Trophoblast cell (in vitro differentiated cells and primary cell): ENCODE data around the gene GDPD5.

Experiments
- DNase-seq, 2 donors: peaks; one replicate each; pipeline ENCODE4 v3.0.0-alpha.2; 2016
- H2AFZ ChIP-seq: 2 replicates; pipeline ENCODE4 v1.6.1; 2013; ENCODE audit warnings: low read length, moderate library complexity, mild to moderate bottlenecking; ENCODE audit not compliant: insufficient read depth, poor library complexity
- H2AK5ac ChIP-seq: 2 replicates; pipeline ENCODE4 v1.6.1; 2013; ENCODE audit warnings: mild to moderate bottlenecking, low read length
- H2BK120ac ChIP-seq: 2 replicates; pipeline ENCODE4 v1.6.1; 2013; ENCODE audit warnings: low read length, mild to moderate bottlenecking, moderate library complexity; ENCODE audit not compliant: insufficient read depth, poor library complexity
- H2BK12ac ChIP-seq: 2 replicates; pipeline ENCODE4 v1.6.1; 2013; ENCODE audit warnings: mild to moderate bottlenecking, low read length, moderate library complexity
- H2BK5ac ChIP-seq: 2 replicates; pipeline ENCODE4 v1.6.1; 2013; ENCODE audit warnings: low read length, low read depth, moderate library complexity, mild to moderate bottlenecking; ENCODE audit not compliant: poor library complexity
- H3K14ac ChIP-seq: 2 replicates; pipeline ENCODE4 v1.6.1; 2013; ENCODE audit warnings: mild to moderate bottlenecking, low read length
- H3K18ac ChIP-seq: 2 replicates; pipeline ENCODE4 v1.6.1; 2013; ENCODE audit warnings: mild to moderate bottlenecking, low read length
- H3K23ac ChIP-seq: 2 replicates; pipeline ENCODE4 v1.6.1; 2013; ENCODE audit warnings: low read length
- H3K27ac ChIP-seq: 2 replicates; pipeline ENCODE4 v1.5.1; 2013; ENCODE audit warnings: low read depth, mild to moderate bottlenecking, inconsistent platforms, low read length, moderate library complexity
- H3K27me3 ChIP-seq: 2 replicates; pipeline ENCODE4 v1.6.1; 2013; ENCODE audit warnings: inconsistent platforms, mild to moderate bottlenecking, low read length, moderate library complexity; ENCODE audit not compliant: insufficient read depth
- H3K36me3 ChIP-seq, 2 experiments: 1 replicate in 1 of 2; 2 replicates in 1 of 2; pipeline ENCODE4 v1.6.1; 2013; ENCODE audit warnings: low read length in 2 of 2, mild to moderate bottlenecking in 2 of 2, moderate library complexity in 1 of 2; ENCODE audit not compliant: insufficient read depth in 2 of 2, control insufficient read depth in 1 of 2
- H3K4ac ChIP-seq: 2 replicates; pipeline ENCODE4 v1.6.1; 2013; ENCODE audit warnings: low read depth, mild to moderate bottlenecking, low read length, moderate library complexity
- H3K4me1 ChIP-seq, 2 experiments: 1 replicate in 1 of 2; 2 replicates in 1 of 2; pipeline ENCODE4 v1.6.1; 2013; ENCODE audit warnings: low read length in 2 of 2, mild to moderate bottlenecking in 2 of 2, moderate library complexity in 1 of 2; ENCODE audit not compliant: insufficient read depth in 2 of 2, control insufficient read depth in 1 of 2
- H3K4me2 ChIP-seq: 2 replicates; pipeline ENCODE4 v1.6.1; 2013; ENCODE audit warnings: inconsistent platforms, mild to moderate bottlenecking, low read length, moderate library complexity
- H3K4me3 ChIP-seq: 2 replicates; pipeline ENCODE4 v1.5.1; 2013; ENCODE audit warnings: mild to moderate bottlenecking, low read depth, low read length, inconsistent platforms
- H3K79me1 ChIP-seq: one replicate; pipeline ENCODE4 v1.6.1; 2013; ENCODE audit warnings: low read length
- H3K79me2 ChIP-seq: 2 replicates; pipeline ENCODE4 v1.6.1; 2013; ENCODE audit warnings: low read length, mild to moderate bottlenecking; ENCODE audit not compliant: control insufficient read depth, insufficient read depth, poor library complexity
- H3K9ac ChIP-seq: 2 replicates; pipeline ENCODE4 v1.6.1; 2013; ENCODE audit warnings: mild to moderate bottlenecking, low read length
- H3K9me3 ChIP-seq: 2 replicates; pipeline ENCODE4 v1.6.1; 2013; ENCODE audit warnings: low read depth, mild to moderate bottlenecking, control low read depth, inconsistent platforms, low read length; ENCODE audit not compliant: insufficient read depth
- H4K12ac ChIP-seq: 2 replicates; pipeline ENCODE4 v1.6.1; 2013; ENCODE audit warnings: low read depth, mild to moderate bottlenecking, low read length, moderate library complexity
- H4K8ac ChIP-seq: 2 replicates; pipeline ENCODE4 v1.6.1; 2013; ENCODE audit warnings: low read depth, mild to moderate bottlenecking, low read length, moderate library complexity
- H4K91ac ChIP-seq: one replicate; pipeline ENCODE4 v1.6.1; 2013; ENCODE audit warnings: low read depth, mild to moderate bottlenecking, low read length, moderate library complexity
- WGBS: extraction: QIAGEN DNeasy Blood & Tissue Kit; methylation state at CpG from one replicate; pipeline ENCODE4 v1.1.7; 2013; ENCODE audit warnings: missing lambda C conversion rate; ENCODE audit not compliant: insufficient read length, insufficient coverage; ENCODE audit errors: extremely low coverage; 5-methylcytosine and 5-hydroxymethylcytosine counted together

The GDPD5 gene

DNA sequence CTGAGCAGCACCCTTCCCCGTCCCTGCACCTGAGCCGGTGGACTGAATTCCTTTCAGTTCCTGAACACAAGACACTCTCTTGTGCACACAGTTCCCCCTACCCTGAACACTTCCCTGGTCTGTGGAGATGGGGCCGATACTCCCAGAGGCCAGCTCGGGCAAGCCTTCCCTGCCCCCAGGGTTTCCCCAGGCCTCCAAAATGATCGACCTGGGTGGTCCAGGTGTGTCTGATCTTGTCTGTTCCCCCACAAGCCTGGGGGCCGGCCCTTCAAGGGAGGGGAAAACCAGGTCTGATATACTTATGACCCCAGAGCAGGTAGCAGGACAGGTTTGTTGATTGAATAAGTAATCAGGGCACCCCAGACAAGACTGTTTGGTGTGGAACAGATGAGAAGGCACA, 52.1 kb downstream of the GDPD5 start:
- no peak overlapping the region for H2BK5ac ChIP-seq
- peaks cover 10% of the 10 kb centered on the region in 2 experiments for H3K4me1 ChIP-seq
- no CpG with 5 or more reads among the region's 6 CpGs for WGBS
- no peak for DNase-seq
- H3K23ac ChIP-seq = no peak overlapping the region
- no peak overlapping the region for H3K4ac ChIP-seq
- no peak overlapping the region for H4K91ac ChIP-seq
- no peak overlapping the region for H3K4me3 ChIP-seq
- H3K36me3 ChIP-seq = no peaks in the 10 kb centered on the region
- no peak overlapping the region for H2AFZ ChIP-seq
- no peaks in the 10 kb centered on the region for H3K27me3 ChIP-seq
- no peak overlapping the region for H3K14ac ChIP-seq
- H2BK120ac ChIP-seq = no peak overlapping the region
- H2AK5ac ChIP-seq = no peak overlapping the region
- H4K12ac ChIP-seq = no peak overlapping the region
- no peak overlapping the region for H3K27ac ChIP-seq
- no peaks in the 10 kb centered on the region for H3K9me3 ChIP-seq
- H4K8ac ChIP-seq = no peak overlapping the region
- no peak overlapping the region for H3K4me2 ChIP-seq
- no peak overlapping the region for H3K9ac ChIP-seq
- H3K79me1 ChIP-seq = peaks cover 3% of the 10 kb centered on the region
- H3K18ac ChIP-seq = no peak overlapping the region
- H3K79me2 ChIP-seq = no peaks in the 10 kb centered on the region
- no peak overlapping the region for H2BK12ac ChIP-seq

DNA sequence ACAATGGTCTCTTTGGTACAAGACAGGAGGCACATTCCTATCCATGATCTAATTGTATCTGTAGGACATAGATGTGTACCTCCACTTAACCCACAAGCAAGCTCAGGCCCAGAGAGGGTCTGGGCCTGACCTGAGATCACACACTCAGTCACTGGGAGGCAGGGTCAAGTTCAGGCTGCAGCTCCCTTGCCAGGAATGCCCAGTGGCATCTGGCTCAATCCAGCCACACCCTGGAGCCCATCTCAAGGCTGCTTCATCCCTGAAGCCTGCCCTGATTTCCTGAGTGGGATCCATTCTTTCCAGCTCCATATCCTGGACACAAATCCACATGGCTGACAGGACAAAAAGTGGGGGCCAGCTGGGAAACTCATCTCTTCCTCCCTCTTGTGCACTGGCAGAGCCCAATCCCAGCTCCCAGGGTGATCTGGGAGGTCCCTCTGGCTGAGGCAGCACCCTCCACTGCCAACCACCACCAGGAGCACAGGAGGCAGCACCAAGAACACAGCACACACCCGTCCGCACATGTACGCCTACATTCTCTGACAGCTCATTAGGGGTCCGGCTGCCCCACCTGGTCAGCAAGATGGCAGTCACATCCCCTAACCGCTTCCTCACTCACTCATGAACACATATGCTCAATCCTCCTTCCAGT, 53.5 kb downstream of the GDPD5 start:
- Histone ChIP-seq H3K23ac (no peak overlapping the region), H3K14ac (no peak overlapping the region), H2BK12ac (no peak overlapping the region), H3K4me1 (peaks cover 22% of the 10 kb centered on the region in 2 experiments), H3K4me2 (no peak overlapping the region), H3K27ac (no peak overlapping the region), H3K9me3 (no peaks in the 10 kb centered on the region), H2AFZ (no peak overlapping the region), H3K4me3 (no peak overlapping the region), H3K4ac (no peak overlapping the region), H3K27me3 (no peaks in the 10 kb centered on the region), H2BK120ac (no peak overlapping the region), H3K18ac (no peak overlapping the region), H4K8ac (no peak overlapping the region), H4K91ac (no peak overlapping the region), H4K12ac (no peak overlapping the region), H3K9ac (no peak overlapping the region), H2BK5ac (no peak overlapping the region), H3K36me3 (no peaks in the 10 kb centered on the region), H2AK5ac (no peak overlapping the region), H3K79me2 (no peaks in the 10 kb centered on the region), H3K79me1 (peaks cover 7% of the 10 kb centered on the region)
- no CpG with 5 or more reads among the region's 5 CpGs for whole genome bisulfite sequencing
- DNase-seq = no peak

DNA sequence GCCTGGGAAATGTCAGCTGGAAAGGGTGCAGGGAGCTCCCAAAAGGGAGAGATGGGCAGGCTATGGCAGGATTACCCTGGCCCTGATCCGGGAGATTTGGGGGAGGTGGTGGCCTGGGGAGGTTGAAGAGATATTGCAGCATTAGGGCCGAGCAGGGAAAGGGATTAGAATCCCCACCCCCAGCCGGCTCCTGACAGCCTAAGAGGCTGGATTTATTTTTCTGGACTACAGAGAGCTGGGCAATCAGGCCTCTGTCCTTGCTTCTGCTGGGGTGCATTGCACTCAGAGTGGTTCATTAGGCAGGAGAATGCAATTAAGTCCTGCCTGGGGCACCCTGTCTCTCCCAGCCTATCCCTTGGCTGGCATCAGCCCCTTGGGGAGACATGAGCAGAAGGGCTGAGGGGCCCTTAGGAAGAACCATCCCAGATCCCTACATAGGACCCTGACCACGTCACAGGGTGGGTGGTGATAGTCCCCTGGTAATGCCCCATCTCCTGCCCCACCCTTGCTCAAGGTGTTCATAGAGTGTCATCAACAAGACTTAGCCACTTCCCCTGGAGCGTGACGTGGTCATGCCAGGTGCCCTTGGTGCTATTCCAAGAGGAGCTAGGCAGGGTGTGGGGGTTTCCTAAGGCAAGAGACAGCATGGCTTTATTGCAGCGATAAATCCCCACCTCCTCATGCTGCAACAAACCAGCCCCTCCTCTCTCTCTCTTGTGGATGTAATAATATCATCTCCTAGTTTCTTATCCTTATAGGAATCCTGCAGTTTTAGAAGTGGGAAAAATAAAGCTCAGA, 54.4 kb downstream of the GDPD5 start:
- no peak overlapping the region for H2BK5ac ChIP-seq
- H3K4me3 ChIP-seq = peak overlapping the region; percentile 10
- H3K14ac ChIP-seq = no peak overlapping the region
- H3K79me2 ChIP-seq = no peaks in the 10 kb centered on the region
- H4K91ac ChIP-seq = no peak overlapping the region
- no peak overlapping the region for H3K18ac ChIP-seq
- no peaks in the 10 kb centered on the region for H3K36me3 ChIP-seq
- DNase-seq = no peak
- H2BK12ac ChIP-seq = no peak overlapping the region
- H3K4me2 ChIP-seq = no peak overlapping the region
- H3K9ac ChIP-seq = no peak overlapping the region
- H4K8ac ChIP-seq = no peak overlapping the region
- H3K79me1 ChIP-seq = peaks cover 7% of the 10 kb centered on the region
- no peak overlapping the region for H4K12ac ChIP-seq
- no peak overlapping the region for H3K4ac ChIP-seq
- H2AK5ac ChIP-seq = no peak overlapping the region
- H2BK120ac ChIP-seq = no peak overlapping the region
- H3K27me3 ChIP-seq = no peaks in the 10 kb centered on the region
- H3K27ac ChIP-seq = no peak overlapping the region
- no peak overlapping the region for H2AFZ ChIP-seq
- WGBS = no CpG with 5 or more reads among the region's 7 CpGs
- H3K9me3 ChIP-seq = no peaks in the 10 kb centered on the region
- H3K4me1 ChIP-seq = peaks cover 22 to 23% of the 10 kb centered on the region in 2 experiments
- no peak overlapping the region for H3K23ac ChIP-seq

DNA sequence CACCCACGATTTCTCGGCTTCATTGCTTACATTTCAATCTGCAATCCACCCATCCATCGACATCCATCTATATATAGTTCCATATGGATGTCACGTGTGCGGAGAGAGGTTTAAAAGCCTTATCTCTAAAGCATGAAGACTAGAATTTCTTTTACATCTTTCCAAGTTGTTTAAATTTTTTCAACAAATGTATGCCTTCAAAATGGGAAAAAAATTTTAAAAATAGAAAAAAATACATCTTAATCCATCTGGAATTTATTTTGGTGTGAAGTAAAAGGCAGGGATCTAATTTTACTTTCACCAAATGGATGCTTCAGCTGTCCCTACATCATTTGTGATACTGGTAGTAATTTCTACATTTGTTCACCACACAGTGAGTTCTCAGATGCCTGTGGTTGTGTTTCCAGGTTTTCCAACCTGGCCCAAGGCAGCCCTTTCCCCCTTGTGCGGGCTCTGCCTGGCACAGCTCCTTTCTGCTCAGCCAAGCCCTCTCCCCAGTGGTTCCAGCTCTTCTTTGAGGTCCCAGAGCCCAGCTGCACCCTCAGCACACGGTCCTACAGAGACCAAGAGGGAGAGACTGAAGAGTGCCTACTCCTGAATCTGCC, 55.2 kb downstream of the GDPD5 start:
- H3K4me1 ChIP-seq = peaks cover 27 to 31% of the 10 kb centered on the region in 2 experiments
- no peak for DNase-seq
- H3K36me3 ChIP-seq = no peaks in the 10 kb centered on the region
- H4K91ac ChIP-seq = no peak overlapping the region
- no peaks in the 10 kb centered on the region for H3K27me3 ChIP-seq
- H3K14ac ChIP-seq = no peak overlapping the region
- no peak overlapping the region for H3K9ac ChIP-seq
- WGBS = no CpG with 5 or more reads among the region's 7 CpGs
- no peak overlapping the region for H3K4me3 ChIP-seq
- H2BK5ac ChIP-seq = no peak overlapping the region
- no peak overlapping the region for H3K4me2 ChIP-seq
- no peak overlapping the region for H3K27ac ChIP-seq
- no peak overlapping the region for H3K23ac ChIP-seq
- no peak overlapping the region for H2AK5ac ChIP-seq
- H2BK120ac ChIP-seq = no peak overlapping the region
- peaks cover 10% of the 10 kb centered on the region for H3K79me1 ChIP-seq
- H4K8ac ChIP-seq = no peak overlapping the region
- no peak overlapping the region for H3K18ac ChIP-seq
- H2BK12ac ChIP-seq = no peak overlapping the region
- H3K4ac ChIP-seq = no peak overlapping the region
- H2AFZ ChIP-seq = no peak overlapping the region
- H3K79me2 ChIP-seq = no peaks in the 10 kb centered on the region
- H3K9me3 ChIP-seq = no peaks in the 10 kb centered on the region
- H4K12ac ChIP-seq = no peak overlapping the region
